A673 (cell line): Measurements from ENCODE around the gene IFNGR2. TPM values are rescaled to one million over a fixed set of nuclear protein-coding genes. Genes with fewer than 3 reads are reported as not detected.
"Not testable (repeated sequence)": the region's sequence is repeated elsewhere in the genome, so short reads cannot be mapped to it uniquely, and the experiment has no call there.

ENCODE experiments used
- BruUV-seq: library from RNA; stranded (reverse); fragments of 400-500 nt; replicated peaks from 2 replicates; lab custom pipeline; 2021; lab: Mats Ljungman, UMichigan
- CTCF ChIA-PET: fragments of 300-600 bp; sonication (Branson Sonifier 250); formaldehyde crosslinking; loops from one replicate; lab custom pipeline; 2022; ENCODE audit warnings: antibody characterized with exemption; lab: Charles Lee
- POLR2A ChIA-PET: fragments of 300-600 bp; sonication (Branson Sonifier 250); formaldehyde crosslinking; loops from one replicate; lab custom pipeline; 2022; ENCODE audit warnings: antibody characterized with exemption; ENCODE audit not compliant: low non-redundant PET; lab: Charles Lee
- DNase-seq: peaks from one replicate; pipeline ENCODE4 v3.0.0-alpha.2; 2015; ENCODE audit warnings: low spot score
- H3K27ac ChIP-seq: fragments of 200-600 bp; sonication (generic); 2 replicates; pipeline ENCODE4 v1.5.1; 2016; ENCODE audit warnings: mixed run types, low read depth, mild to moderate bottlenecking, mixed read lengths, antibody characterized with exemption, low read length; ENCODE audit not compliant: poor library complexity, severe bottlenecking
- H3K27me3 ChIP-seq: fragments of 200-600 bp; sonication (generic); replicated peaks from 2 replicates; pipeline ENCODE4 v1.6.1; 2017; ENCODE audit warnings: mixed run types, low read depth, mild to moderate bottlenecking, mixed read lengths, antibody characterized with exemption, low read length; ENCODE audit not compliant: insufficient read depth, poor library complexity
- H3K36me3 ChIP-seq: fragments of 200-600 bp; sonication (generic); 2 replicates; pipeline ENCODE4 v1.6.1; 2016; ENCODE audit warnings: mixed run types, mild to moderate bottlenecking, mixed read lengths, antibody characterized with exemption, low read length; ENCODE audit not compliant: insufficient read depth, poor library complexity, severe bottlenecking
- H3K4me1 ChIP-seq: fragments of 200-600 bp; sonication (generic); 2 replicates; pipeline ENCODE4 v1.6.1; 2017; ENCODE audit warnings: mixed run types, mild to moderate bottlenecking, mixed read lengths, antibody characterized with exemption, low read length; ENCODE audit not compliant: insufficient read depth, poor library complexity, severe bottlenecking
- H3K4me3 ChIP-seq: fragments of 200-600 bp; sonication (generic); 2 replicates; pipeline ENCODE4 v1.5.1; 2016; ENCODE audit warnings: low read depth, mixed run types, mild to moderate bottlenecking, mixed read lengths, low read length; ENCODE audit not compliant: poor library complexity, severe bottlenecking
- H3K9me3 ChIP-seq: fragments of 200-600 bp; sonication (generic); 2 replicates; pipeline ENCODE4 v1.6.1; 2016; ENCODE audit warnings: mixed run types, low read depth, mild to moderate bottlenecking, mixed read lengths, antibody characterized with exemption, low read length; ENCODE audit not compliant: poor library complexity, severe bottlenecking
- CTCF ChIP-seq: fragments of 300-800, 200-600 bp; sonication (generic); conservative IDR thresholded peaks from 2 replicates; pipeline ENCODE4 v1.5.1; 2017; ENCODE audit warnings: low read depth, mild to moderate bottlenecking, antibody characterized with exemption, low read length, moderate library complexity, mixed read lengths
- EZH2 ChIP-seq: fragments of 200-600 bp; sonication (generic); IDR thresholded peaks from 2 replicates; pipeline ENCODE4 v1.6.1; 2017; ENCODE audit warnings: borderline replicate concordance, low read depth, mild to moderate bottlenecking, mixed read lengths, antibody characterized with exemption, low read length; ENCODE audit not compliant: poor library complexity, severe bottlenecking
- intact Hi-C: fragments of 100-400 bp; cut with micrococcal nuclease; formaldehyde crosslinking; loops from one replicate; pipeline ENCODE4 v1.10.0; 2022; ENCODE audit not compliant: unreplicated experiment
- total RNA-seq: library from RNA; stranded (reverse); gene quantifications from 2 replicates; pipeline ENCODE4 v1.2.3, GENCODE V29; 2021

IFNGR2 gene
- total RNA-seq, 1 experiment from 2014 or later, result 48.9 TPM

- H3K27ac ChIP-seq, result no peak overlapping the region
- no peaks in the 10 kb centered on the region for H3K27me3 ChIP-seq
- no peaks in the 10 kb centered on the region for H3K36me3 ChIP-seq
- H3K9me3 ChIP-seq, result no peaks in the 10 kb centered on the region
- DNase-seq, result peak; percentile 76
- TF ChIP-seq EZH2 (peak; percentile 28), CTCF (peak; percentile 94)
- POLR2A ChIA-PET, result interaction anchor here (0.5 kb wide), 1 partner anchor 121 kb away, joined by 3 read pairs; no protein-coding TSS in a partner anchor
- intact Hi-C loops, result loop anchor here (2.0 to 5.0 kb wide), 2 partner anchors 84 to 159 kb away; no protein-coding TSS in a partner anchor
- CTCF ChIA-PET, result interaction anchor here (0.5 to 3.5 kb wide), 15 partner anchors 8 to 550 kb away, joined by 3 to 19 read pairs (median 7); partner anchors contain the start of gene IFNAR1
- BruUV-seq, result no TSS peak
- H3K4me1 ChIP-seq, result peaks cover 15% of the 10 kb centered on the region
- peak overlapping the region; percentile 31 for H3K4me3 ChIP-seq
These were observed 42.2 kb upstream of the IFNGR2 start for GRCh38 chr21:33360881-33361602.

GRCh38 chr21:33362044-33362555 is 41.1 kb upstream of the IFNGR2 start:
- Histone ChIP-seq H3K9me3 (peaks cover 3% of the 10 kb centered on the region), H3K4me3 (peak overlapping the region; percentile 31), H3K4me1 (peaks cover 15% of the 10 kb centered on the region), H3K36me3 (no peaks in the 10 kb centered on the region), H3K27me3 (no peaks in the 10 kb centered on the region), H3K27ac (no peak overlapping the region)
- TF ChIP-seq EZH2 (no peak), CTCF (no peak)
- ChIA-PET CTCF (interaction anchor here (0.7 to 3.5 kb wide), 13 partner anchors 9 to 354 kb away, joined by 3 to 19 read pairs (median 8); partner anchors contain the start of gene IFNAR1), POLR2A (interaction anchor here (0.7 kb wide), 1 partner anchor 215 kb away, joined by 4 read pairs; no protein-coding TSS in a partner anchor)
- BruUV-seq, result no TSS peak
- no peak for DNase-seq
- intact Hi-C loops, result loop anchor here (5.0 kb wide), 1 partner anchor 160 kb away; no protein-coding TSS in a partner anchor

- POLR2A ChIA-PET, H3K27me3 ChIP-seq, CTCF ChIA-PET, DNase-seq, H3K36me3 ChIP-seq, H3K4me3 ChIP-seq, BruUV-seq, H3K27ac ChIP-seq: not testable (repeated sequence)
- Histone ChIP-seq H3K9me3 (peaks cover 16% of the 10 kb centered on the region), H3K4me1 (peaks cover 15% of the 10 kb centered on the region)
- intact Hi-C loops, result loop anchor here (5.0 kb wide), 1 partner anchor 162 kb away; no protein-coding TSS in a partner anchor
These were observed 39.2 kb upstream of the IFNGR2 start for GRCh38 chr21:33363911-33364609.
